H1 (cell line): ENCODE results near the gene DCHS1. TPM values are rescaled to one million over a fixed set of nuclear protein-coding genes. Genes with fewer than 3 reads are reported as not detected.
A peak's percentile ranks its signal among the peaks of the same experiment; 100 is the strongest.

Experiments used
- CTCF ChIA-PET: fragments of 300-600 bp; sonication (Branson Sonifier 250); formaldehyde crosslinking; loops from one replicate; lab custom pipeline; 2021; ENCODE audit not compliant: partially characterized antibody; lab: Charles Lee
- POLR2A ChIA-PET: fragments of 300-600 bp; sonication (Branson Sonifier 250); formaldehyde crosslinking; loops from one replicate; lab custom pipeline; 2021; ENCODE audit warnings: inconsistent platforms; ENCODE audit not compliant: partially characterized antibody; lab: Charles Lee
- DNase-seq, 2 experiments: peaks; one replicate each; pipeline versions ENCODE4 v3.0.0 to v3.0.0-alpha.2; 2010 to 2022; ENCODE audit warnings: low spot score in 2 of 2, low read depth in 1 of 2, mixed read lengths in 1 of 2
- FAIRE-seq: peaks from 2 replicates; lab custom pipeline; 2011; peaks lifted over from hg19 to GRCh38; lab: Jason Lieb, UNC
- H2AFZ ChIP-seq: 2 replicates; pipeline ENCODE4 v1.8.1; 2012; ENCODE audit warnings: low read length, inconsistent platforms
- H2AK5ac ChIP-seq: 2 replicates; pipeline ENCODE4 v1.6.1; 2013; ENCODE audit warnings: low read depth, low read length
- H2BK120ac ChIP-seq: replicated peaks from 2 replicates; pipeline ENCODE3; 2013; ENCODE audit warnings: low read depth, low read length, inconsistent platforms
- H2BK12ac ChIP-seq: 2 replicates; pipeline ENCODE4 v1.6.1; 2013; ENCODE audit warnings: low read depth, low read length
- H2BK15ac ChIP-seq: 2 replicates; pipeline ENCODE4 v1.6.1; 2013; ENCODE audit warnings: low read length
- H2BK20ac ChIP-seq: 2 replicates; pipeline ENCODE4 v1.6.1; 2013; ENCODE audit warnings: low read length
- H2BK5ac ChIP-seq: 2 replicates; pipeline ENCODE4 v1.6.1; 2013; ENCODE audit warnings: low read depth, low read length
- H3K14ac ChIP-seq: 2 replicates; pipeline ENCODE4 v1.6.1; 2013; ENCODE audit warnings: inconsistent platforms; ENCODE audit not compliant: insufficient read length
- H3K18ac ChIP-seq: 2 replicates; pipeline ENCODE4 v1.6.1; 2013; ENCODE audit warnings: low read length; ENCODE audit errors: extremely low read depth
- H3K23ac ChIP-seq: 2 replicates; pipeline ENCODE4 v1.6.1; 2013; ENCODE audit warnings: inconsistent platforms; ENCODE audit not compliant: insufficient read length
- H3K23me2 ChIP-seq: 2 replicates; pipeline ENCODE4 v1.6.1; 2013; ENCODE audit warnings: low read depth, low read length
- H3K27ac ChIP-seq: 2 replicates; pipeline ENCODE4 v1.6.1; 2011; ENCODE audit warnings: low read depth, low read length, inconsistent platforms
- H3K27me3 ChIP-seq, 4 experiments: replicated peaks in 1 of 4; 1 replicate in 1 of 4; 2 replicates in 3 of 4; pipeline versions ENCODE4 v1.6.1 to v1.8.1; 2011 to 2013; ENCODE audit warnings: low read length in 3 of 4, mild to moderate bottlenecking in 3 of 4, inconsistent platforms in 2 of 4, mixed read lengths in 2 of 4, moderate library complexity in 1 of 4; ENCODE audit not compliant: control insufficient read depth in 3 of 4, insufficient read depth in 3 of 4; ENCODE audit errors: extremely low read depth in 1 of 4
- H3K36me3 ChIP-seq, 4 experiments: 2 replicates each; pipeline versions ENCODE4 v1.6.1 to v1.8.1; 2011 to 2013; ENCODE audit warnings: mild to moderate bottlenecking in 4 of 4, low read length in 3 of 4, moderate library complexity in 2 of 4, control low read depth in 1 of 4, inconsistent platforms in 1 of 4; ENCODE audit not compliant: insufficient read depth in 4 of 4, control insufficient read depth in 2 of 4
- H3K4ac ChIP-seq: replicated peaks from 2 replicates; pipeline ENCODE3; 2013; ENCODE audit warnings: low read length, low read depth, mixed read lengths, inconsistent platforms; ENCODE audit not compliant: insufficient read length
- H3K4me1 ChIP-seq, 4 experiments: replicated peaks in 1 of 4; 1 replicate in 1 of 4; 2 replicates in 3 of 4; pipeline versions ENCODE4 v1.6.1 to v1.8.1; 2011 to 2013; ENCODE audit warnings: low read length in 3 of 4, inconsistent platforms in 2 of 4, mixed read lengths in 1 of 4; ENCODE audit not compliant: insufficient read depth in 4 of 4, control insufficient read depth in 3 of 4
- H3K4me2 ChIP-seq, 2 experiments: 2 replicates each; pipeline versions ENCODE4 v1.6.1 to v1.8.1; 2011 to 2013; ENCODE audit warnings: low read depth in 2 of 2, low read length in 2 of 2, control low read depth in 1 of 2, inconsistent platforms in 1 of 2, mild to moderate bottlenecking in 1 of 2; ENCODE audit not compliant: insufficient read depth in 1 of 2
- H3K4me3 ChIP-seq, 4 experiments: fragments of 200-600, 300-600 bp in 1 of 4; sonication (generic), shearing (Covaris generic), sonication (Bioruptor Twin) in 1 of 4; 2 replicates each; pipeline versions ENCODE4 v1.5.1 to v1.8.1; 2011 to 2016; ENCODE audit warnings: low read length in 4 of 4, low read depth in 3 of 4, control low read depth in 2 of 4, inconsistent platforms in 2 of 4, mild to moderate bottlenecking in 2 of 4, mixed read lengths in 1 of 4, moderate library complexity in 1 of 4; ENCODE audit not compliant: insufficient read depth in 2 of 4; ENCODE audit errors: extremely low read depth in 1 of 4
- H3K56ac ChIP-seq: replicated peaks from 2 replicates; pipeline ENCODE3; 2013; ENCODE audit warnings: low read depth, mild to moderate bottlenecking, mixed read lengths, low read length, inconsistent platforms; ENCODE audit not compliant: insufficient read length
- H3K79me1 ChIP-seq: 2 replicates; pipeline ENCODE4 v1.6.1; 2013; ENCODE audit warnings: low read depth, low read length, control low read depth
- H3K79me2 ChIP-seq, 2 experiments: 2 replicates each; pipeline versions ENCODE4 v1.6.1 to v1.8.1; 2012 to 2013; ENCODE audit warnings: low read length in 2 of 2, mild to moderate bottlenecking in 2 of 2, inconsistent platforms in 1 of 2; ENCODE audit not compliant: insufficient read depth in 2 of 2, control insufficient read depth in 1 of 2
- H3K9ac ChIP-seq, 4 experiments: replicated peaks in 1 of 4; 1 replicate in 1 of 4; 2 replicates in 3 of 4; pipeline versions ENCODE4 v1.6.1 to v1.8.1; 2011 to 2013; ENCODE audit warnings: low read depth in 3 of 4, low read length in 3 of 4, control low read depth in 2 of 4, mild to moderate bottlenecking in 2 of 4, moderate library complexity in 2 of 4, inconsistent platforms in 1 of 4; ENCODE audit errors: extremely low read depth in 1 of 4
- H3K9me3 ChIP-seq, 2 experiments: 2 replicates each; pipeline versions ENCODE4 v1.6.1 to v1.8.1; 2012 to 2013; ENCODE audit warnings: mild to moderate bottlenecking in 2 of 2, moderate library complexity in 2 of 2, control low read depth in 1 of 2, inconsistent platforms in 1 of 2, low read depth in 1 of 2, low read length in 1 of 2, mixed read lengths in 1 of 2; ENCODE audit not compliant: insufficient read depth in 2 of 2
- H4K20me1 ChIP-seq, 2 experiments: replicated peaks in 1 of 2; 2 replicates each; pipeline versions ENCODE3 to v1.8.1; 2011 to 2013; ENCODE audit warnings: inconsistent platforms in 2 of 2, low read length in 2 of 2, mild to moderate bottlenecking in 1 of 2; ENCODE audit not compliant: insufficient read depth in 2 of 2, control insufficient read depth in 1 of 2
- H4K5ac ChIP-seq: 2 replicates; pipeline ENCODE4 v1.6.1; 2013; ENCODE audit warnings: low read length, low read depth, mixed read lengths, inconsistent platforms; ENCODE audit not compliant: insufficient read length
- H4K8ac ChIP-seq: 2 replicates; pipeline ENCODE4 v1.8.0; 2013; ENCODE audit warnings: mild to moderate bottlenecking, moderate library complexity, low read length, inconsistent platforms; ENCODE audit not compliant: insufficient read depth; ENCODE audit errors: extremely low read depth
- H4K91ac ChIP-seq: replicated peaks from 2 replicates; pipeline ENCODE3; 2013; ENCODE audit warnings: low read length, mixed read lengths, inconsistent platforms; ENCODE audit not compliant: insufficient read length
- ATF2 ChIP-seq: IDR thresholded peaks from 2 replicates; pipeline ENCODE4 v1.6.1; 2012; ENCODE audit warnings: low read length, inconsistent platforms
- KDM1A ChIP-seq: fragments of 200-600, 300-600 bp; sonication (generic); IDR thresholded peaks from 2 replicates; pipeline ENCODE4 v1.7.1; 2016; ENCODE audit warnings: mild to moderate bottlenecking, low read length, borderline replicate concordance
- POLR2AphosphoS5 ChIP-seq: IDR thresholded peaks from 2 replicates; pipeline ENCODE4 v1.6.1; 2011; ENCODE audit warnings: low read depth, low read length
- YY1 ChIP-seq: IDR thresholded peaks from 2 replicates; pipeline ENCODE4 v1.6.1; 2011; ENCODE audit warnings: low read depth, mild to moderate bottlenecking, low read length
- WGBS, 2 experiments: shearing (Covaris generic) in 1 of 2; methylation state at CpG; one replicate each; pipeline versions ENCODE4 v1.1.6 to v1.1.7; 2013 to 2015; ENCODE audit warnings: low lambda C conversion rate in 2 of 2, mixed read lengths in 2 of 2, inconsistent platforms in 1 of 2, low coverage in 1 of 2, missing lambda C conversion rate in 1 of 2; ENCODE audit not compliant: insufficient replicate concordance in 2 of 2, insufficient coverage in 1 of 2, insufficient read length in 1 of 2; ENCODE audit errors: extremely low coverage in 1 of 2, missing lambda C conversion rate in 1 of 2; 5-methylcytosine and 5-hydroxymethylcytosine counted together
- polyA plus RNA-seq, 7 experiments: library from polyadenylated mRNA; depleted of rRNA in 3 of 7; stranded (reverse) in 5 of 7; unstranded in 2 of 7; fragments of >200 nt in 5 of 7; fragments of 200-250 nt in 2 of 7; gene quantifications; 1 replicate in 5 of 7; 2 replicates in 1 of 7; 4 replicates in 1 of 7; pipeline versions ENCODE4 v1.2.1 to v1.2.3, GENCODE V29; 2011 to 2013; ENCODE audit warnings: missing spikeins in 2 of 7, mixed read lengths in 2 of 7
- total RNA-seq: library from RNA; stranded (reverse); fragmentation: NEBNext Ultra II Directional; extraction: Animal tissue kit (Norgen Biotek cat#: 25700); gene quantifications from 2 replicates; pipeline ENCODE4 v1.2.1, GENCODE V29; 2021

The DCHS1 gene
- total and polyA plus RNA-seq, 2 of the 8 experiments (the other 6 are each of a cell fraction or from before 2014, with no cell fraction given) = 8.2 to 10.5 TPM

- Histone ChIP-seq H4K20me1 (peaks cover 0 to 3% of the 10 kb centered on the region in 2 experiments), H2BK15ac (no peak overlapping the region), H3K9ac (no peak overlapping the region), H4K5ac (no peak overlapping the region), H3K79me2 (no peaks in the 10 kb centered on the region), H2AFZ (no peak overlapping the region), H3K36me3 (no peaks in the 10 kb centered on the region), H3K4ac (no peak overlapping the region), H4K8ac (no peak overlapping the region), H2BK12ac (no peak overlapping the region), H3K18ac (no peak overlapping the region), H3K79me1 (no peaks in the 10 kb centered on the region), H3K56ac (no peak overlapping the region), H3K23me2 (peaks cover 9% of the 10 kb centered on the region), H3K4me3 (peak overlapping the region in 1 of 4 experiments; percentile 91; a peak in 1 of 8 replicates), H3K23ac (no peak overlapping the region), H2BK120ac (no peak overlapping the region), H3K9me3 (no peaks in the 10 kb centered on the region), H2BK5ac (no peak overlapping the region), H3K4me2 (peak overlapping the region in 1 of 2 experiments; percentile 92; a peak in 2 of 4 replicates), H3K14ac (no peak overlapping the region), H2BK20ac (no peak overlapping the region), H3K4me1 (peaks cover 0 to 7% (median 6%) of the 10 kb centered on the region in 4 experiments; a peak in 4 of 7 replicates), H4K91ac (no peak overlapping the region), H3K27me3 (peaks cover 1 to 36% (median 32%) of the 10 kb centered on the region in 4 experiments), H2AK5ac (no peak overlapping the region), H3K27ac (no peak overlapping the region)
- 0 out of 2 replicates have a peak, but pooled peaks have one; percentile 45 for TF ChIP-seq KDM1A
- TF ChIP-seq YY1 = no peak
- no peak for TF ChIP-seq ATF2
- no peak for TF ChIP-seq POLR2AphosphoS5
- 65% methylated on average over 1 of the region's 1 CpG; no CpG with 5 or more reads in 1 of the 2 experiments for WGBS, 2 experiments
- no peak for FAIRE-seq
- DNase-seq = no peak
- ChIA-PET CTCF (interaction anchor here (0.7 to 4.9 kb wide), 12 partner anchors 9 to 294 kb away, joined by 3 to 36 read pairs (median 4); partner anchors contain the start of gene TAF10), POLR2A (interaction anchor here (1.2 to 1.4 kb wide), 3 partner anchors 11 to 37 kb away, joined by 3 read pairs; no protein-coding TSS in a partner anchor)
Observed at GRCh38 chr11:6657346-6657745, 1.7 kb upstream of the DCHS1 start.
